SK-N-SH treated with all-trans-retinoic acid at 6 μM for 48 hours (cell line): ENCODE data around the gene FGF22.

ENCODE experiments used
- ATAC-seq: fragments of 200-7000 bp; cut with Tn5 transposase; 3 replicates; pipeline ENCODE4 v1.9.1; 2020; ENCODE audit warnings: mild to moderate bottlenecking, moderate library complexity
- ARNTL ChIP-seq: fragments of 450-650 bp; formaldehyde crosslinking; IDR thresholded peaks from 2 replicates; pipeline ENCODE4 v1.5.0; 2020; ENCODE audit warnings: low read depth, mild to moderate bottlenecking, moderate library complexity, borderline replicate concordance
- CREB5 ChIP-seq: fragments of 250-450 bp; sonication (Bioruptor Pico); IDR thresholded peaks from 2 replicates; pipeline ENCODE4 v1.5.1; 2020; ENCODE audit warnings: low read depth, mild to moderate bottlenecking, moderate library complexity
- CSDC2 ChIP-seq: fragments of 250-450 bp; sonication (Bioruptor Pico); IDR thresholded peaks from 2 replicates; pipeline ENCODE4 v1.5.0; 2020; ENCODE audit warnings: mild to moderate bottlenecking, moderate library complexity
- ESRRG ChIP-seq: fragments of 250-450 bp; sonication (Bioruptor Pico); IDR thresholded peaks from 2 replicates; pipeline ENCODE4 v1.6.1; 2021; ENCODE audit warnings: mild to moderate bottlenecking
- GLIS3 ChIP-seq: fragments of 250-450 bp; sonication (Bioruptor Pico); IDR thresholded peaks from 2 replicates; pipeline ENCODE4 v1.5.0; 2020; ENCODE audit warnings: mild to moderate bottlenecking, moderate library complexity
- ISL1 ChIP-seq: fragments of 250-450 bp; sonication (Bioruptor Pico); IDR thresholded peaks from 2 replicates; pipeline ENCODE4 v2.1.2; 2022; ENCODE audit warnings: mild to moderate bottlenecking, moderate library complexity
- OSR1 ChIP-seq: fragments of 250-450 bp; sonication (Bioruptor Pico); IDR thresholded peaks from 2 replicates; pipeline ENCODE4 v1.8.0; 2022; ENCODE audit warnings: moderate library complexity, mild to moderate bottlenecking, inconsistent platforms
- PATZ1 ChIP-seq: fragments of 250-450 bp; sonication (Bioruptor Pico); IDR thresholded peaks from 2 replicates; pipeline ENCODE4 v1.8.0; 2020; ENCODE audit warnings: mild to moderate bottlenecking, moderate library complexity, borderline replicate concordance
- PPARA ChIP-seq: fragments of 250-450 bp; sonication (Bioruptor Pico); IDR thresholded peaks from 2 replicates; pipeline ENCODE4 v1.5.0; 2020; ENCODE audit warnings: mild to moderate bottlenecking, borderline replicate concordance
- RARB ChIP-seq: fragments of 250-450 bp; sonication (Bioruptor Pico); IDR thresholded peaks from 2 replicates; pipeline ENCODE4 v1.8.0; 2021; ENCODE audit warnings: mild to moderate bottlenecking, moderate library complexity
- SNAI2 ChIP-seq: fragments of 250-450 bp; sonication (Bioruptor Pico); IDR thresholded peaks from 2 replicates; pipeline ENCODE4 v1.5.0; 2020; ENCODE audit warnings: mild to moderate bottlenecking, moderate library complexity
- TCF4 ChIP-seq: fragments of 250-450 bp; sonication (Bioruptor Pico); IDR thresholded peaks from 2 replicates; pipeline ENCODE4 v1.8.0; 2021; ENCODE audit warnings: mild to moderate bottlenecking, moderate library complexity, borderline replicate concordance
- TSHZ2 ChIP-seq: fragments of 250-450 bp; sonication (Bioruptor Pico); IDR thresholded peaks from 2 replicates; pipeline ENCODE4 v1.5.0; 2020; ENCODE audit warnings: mild to moderate bottlenecking, moderate library complexity
- ZC3H10 ChIP-seq: fragments of 250-450 bp; sonication (Bioruptor Pico); IDR thresholded peaks from 2 replicates; pipeline ENCODE4 v1.5.1; 2021; ENCODE audit warnings: mild to moderate bottlenecking, moderate library complexity
- ZFP3 ChIP-seq: fragments of 250-450 bp; sonication (Bioruptor Pico); IDR thresholded peaks from 2 replicates; pipeline ENCODE4 v1.5.0; 2020; ENCODE audit warnings: mild to moderate bottlenecking, moderate library complexity
- ZFP30 ChIP-seq: fragments of 450-650 bp; formaldehyde crosslinking; IDR thresholded peaks from 2 replicates; pipeline ENCODE4 v1.5.0; 2022; ENCODE audit warnings: mild to moderate bottlenecking, moderate library complexity
- ZNF565 ChIP-seq: fragments of 450-650 bp; formaldehyde crosslinking; conservative IDR thresholded peaks from 2 replicates; pipeline ENCODE4 v1.5.0; 2020; ENCODE audit warnings: low read depth, mild to moderate bottlenecking, moderate library complexity
- ZNF8 ChIP-seq: fragments of 450-650 bp; formaldehyde crosslinking; IDR thresholded peaks from 2 replicates; pipeline ENCODE4 v1.5.0; 2020; ENCODE audit warnings: mild to moderate bottlenecking, moderate library complexity
- TF ChIP-seq, protein P1 (sequence below): fragments of 250-450 bp; sonication (Bioruptor Pico); IDR thresholded peaks from 2 replicates; pipeline ENCODE4 v1.5.1; 2021; ENCODE audit warnings: mild to moderate bottlenecking, moderate library complexity
- TF ChIP-seq, protein P2 (sequence below): fragments of 250-450 bp; sonication (Bioruptor Pico); IDR thresholded peaks from 2 replicates; pipeline ENCODE4 v1.8.0; 2021; ENCODE audit warnings: low read depth, mild to moderate bottlenecking, moderate library complexity, borderline replicate concordance

The FGF22 gene

DNA sequence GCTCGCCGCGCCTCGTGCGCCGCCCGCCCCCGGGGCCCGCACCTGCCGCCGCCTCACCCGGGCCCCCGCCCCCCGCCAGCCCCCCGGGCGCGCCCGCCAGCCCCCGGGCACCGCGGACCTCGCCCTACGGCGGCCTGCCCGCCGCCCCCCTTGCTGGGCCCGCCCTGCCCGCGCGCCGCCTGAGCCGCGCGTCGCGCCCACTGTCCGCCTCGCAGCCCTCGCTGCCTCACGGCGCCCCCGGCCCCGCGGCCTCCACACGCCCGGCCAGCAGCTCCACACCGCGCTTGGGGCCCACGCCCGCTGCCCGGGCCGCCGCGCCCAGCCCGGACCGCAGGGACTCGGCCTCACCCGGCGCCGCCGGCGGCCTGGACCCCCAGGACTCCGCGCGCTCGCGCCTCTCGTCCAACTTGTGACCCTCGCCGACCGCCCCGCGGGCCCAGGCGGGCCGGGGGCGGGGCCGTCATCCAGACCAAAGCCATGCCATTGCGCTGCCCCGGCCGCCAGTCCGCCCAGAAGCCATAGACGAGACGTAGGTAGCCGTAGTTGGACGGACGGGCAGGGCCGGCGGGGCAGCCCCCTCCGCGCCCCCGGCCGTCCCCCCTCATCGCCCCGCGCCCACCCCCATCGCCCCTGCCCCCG, 23.5 kb upstream of the FGF22 start:
- no peak for TF ChIP-seq PATZ1 (CRISPR knock-in tag)
- no peak for TF ChIP-seq CSDC2
- TF ChIP-seq ESRRG (CRISPR knock-in tag): no peak
- TF ChIP-seq, protein P1, sequence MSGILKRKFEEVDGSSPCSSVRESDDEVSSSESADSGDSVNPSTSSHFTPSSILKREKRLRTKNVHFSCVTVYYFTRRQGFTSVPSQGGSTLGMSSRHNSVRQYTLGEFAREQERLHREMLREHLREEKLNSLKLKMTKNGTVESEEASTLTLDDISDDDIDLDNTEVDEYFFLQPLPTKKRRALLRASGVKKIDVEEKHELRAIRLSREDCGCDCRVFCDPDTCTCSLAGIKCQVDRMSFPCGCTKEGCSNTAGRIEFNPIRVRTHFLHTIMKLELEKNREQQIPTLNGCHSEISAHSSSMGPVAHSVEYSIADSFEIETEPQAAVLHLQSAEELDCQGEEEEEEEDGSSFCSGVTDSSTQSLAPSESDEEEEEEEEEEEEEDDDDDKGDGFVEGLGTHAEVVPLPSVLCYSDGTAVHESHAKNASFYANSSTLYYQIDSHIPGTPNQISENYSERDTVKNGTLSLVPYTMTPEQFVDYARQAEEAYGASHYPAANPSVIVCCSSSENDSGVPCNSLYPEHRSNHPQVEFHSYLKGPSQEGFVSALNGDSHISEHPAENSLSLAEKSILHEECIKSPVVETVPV (CRISPR knock-in tag): no peak
- TF ChIP-seq ZC3H10 (CRISPR knock-in tag): no peak
- no peak for ATAC-seq

DNA sequence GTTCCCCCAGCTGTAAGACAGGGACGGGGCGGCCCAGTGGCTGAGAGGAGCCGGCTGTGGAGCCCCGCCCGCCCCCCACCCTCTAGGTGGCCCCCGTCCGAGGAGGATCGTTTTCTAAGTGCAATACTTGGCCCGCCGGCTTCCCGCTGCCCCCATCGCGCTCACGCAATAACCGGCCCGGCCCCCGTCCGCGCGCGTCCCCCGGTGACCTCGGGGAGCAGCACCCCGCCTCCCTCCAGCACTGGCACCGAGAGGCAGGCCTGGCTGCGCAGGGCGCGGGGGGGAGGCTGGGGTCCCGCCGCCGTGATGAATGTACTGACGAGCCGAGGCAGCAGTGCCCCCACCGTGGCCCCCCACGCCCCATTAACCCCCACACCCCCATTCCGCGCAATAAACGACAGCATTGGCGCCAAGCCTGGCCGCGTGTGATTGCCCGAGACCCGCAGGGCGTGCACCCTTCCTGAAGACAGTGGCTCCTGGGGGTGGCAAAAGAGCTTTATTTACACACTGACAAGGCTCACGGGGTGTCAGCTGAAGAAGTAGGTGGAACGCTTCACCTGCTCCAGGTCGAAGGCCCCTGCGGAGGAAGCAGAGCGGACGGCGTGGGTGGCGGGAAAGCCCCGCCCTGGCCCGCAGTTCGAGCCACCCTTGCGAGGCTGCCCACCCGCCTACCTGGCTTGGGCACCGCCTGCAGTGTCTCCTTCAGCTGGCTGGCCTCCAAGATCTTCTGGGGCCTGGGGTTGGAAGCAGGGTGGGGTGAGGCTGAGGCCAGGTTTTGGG, 22.7 kb upstream of the FGF22 start:
- TF ChIP-seq TSHZ2 (CRISPR knock-in tag): no peak
- TF ChIP-seq PPARA (CRISPR knock-in tag): no peak
- no peak for TF ChIP-seq GLIS3 (CRISPR knock-in tag)
- no peak for TF ChIP-seq ZFP30 (CRISPR knock-in tag)
- no peak for TF ChIP-seq ESRRG (CRISPR knock-in tag)
- no peak for TF ChIP-seq ZC3H10 (CRISPR knock-in tag)
- no peak for TF ChIP-seq TCF4 (CRISPR knock-in tag)
- TF ChIP-seq ZNF8 (CRISPR knock-in tag): no peak
- ATAC-seq: no peak

DNA sequence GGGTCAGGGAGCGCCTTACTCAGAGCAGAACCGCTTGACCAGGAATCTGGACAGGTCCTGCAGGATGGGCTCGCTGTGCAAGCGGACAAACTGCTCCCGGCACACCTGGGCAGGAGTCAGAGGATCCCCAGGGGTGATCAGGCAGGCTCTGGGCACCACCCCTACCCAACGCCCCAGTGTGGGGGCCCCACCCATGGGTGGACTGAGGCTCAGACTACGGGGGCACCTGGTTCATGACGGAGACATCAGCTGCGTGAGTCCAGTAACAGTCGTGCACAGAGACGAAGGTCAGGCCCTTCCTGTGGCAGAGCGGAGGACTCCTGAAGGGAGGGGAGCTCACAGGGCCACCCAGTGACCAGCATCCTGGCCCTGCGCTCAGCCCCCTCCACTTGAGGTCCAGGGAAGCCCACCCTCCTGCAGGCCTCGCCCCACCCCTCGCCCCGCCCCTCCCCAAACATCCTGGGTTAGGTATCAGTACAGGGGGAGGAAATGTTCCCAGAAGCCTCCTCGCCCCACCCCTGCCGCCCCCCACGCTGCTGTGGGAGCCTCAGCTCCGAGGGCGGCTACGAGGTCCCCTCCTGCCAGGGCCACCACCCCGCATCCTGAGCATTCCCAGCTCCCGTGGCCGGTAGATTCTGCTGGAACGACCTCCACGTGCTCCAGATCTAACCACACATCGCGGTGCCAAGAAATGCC, 22.0 kb upstream of the FGF22 start:
- ATAC-seq: no peak
- TF ChIP-seq, protein P2, sequence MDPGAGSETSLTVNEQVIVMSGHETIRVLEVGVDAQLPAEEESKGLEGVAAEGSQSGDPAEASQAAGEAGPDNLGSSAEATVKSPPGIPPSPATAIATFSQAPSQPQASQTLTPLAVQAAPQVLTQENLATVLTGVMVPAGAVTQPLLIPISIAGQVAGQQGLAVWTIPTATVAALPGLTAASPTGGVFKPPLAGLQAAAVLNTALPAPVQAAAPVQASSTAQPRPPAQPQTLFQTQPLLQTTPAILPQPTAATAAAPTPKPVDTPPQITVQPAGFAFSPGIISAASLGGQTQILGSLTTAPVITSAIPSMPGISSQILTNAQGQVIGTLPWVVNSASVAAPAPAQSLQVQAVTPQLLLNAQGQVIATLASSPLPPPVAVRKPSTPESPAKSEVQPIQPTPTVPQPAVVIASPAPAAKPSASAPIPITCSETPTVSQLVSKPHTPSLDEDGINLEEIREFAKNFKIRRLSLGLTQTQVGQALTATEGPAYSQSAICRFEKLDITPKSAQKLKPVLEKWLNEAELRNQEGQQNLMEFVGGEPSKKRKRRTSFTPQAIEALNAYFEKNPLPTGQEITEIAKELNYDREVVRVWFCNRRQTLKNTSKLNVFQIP: no peak
- no peak for TF ChIP-seq ISL1 (CRISPR knock-in tag)
- TF ChIP-seq SNAI2 (CRISPR knock-in tag): no peak
- TF ChIP-seq CSDC2: no peak
- no peak for TF ChIP-seq TCF4 (CRISPR knock-in tag)
- no peak for TF ChIP-seq ZFP3
- TF ChIP-seq GLIS3 (CRISPR knock-in tag): no peak
- TF ChIP-seq, protein P1 (CRISPR knock-in tag): no peak
- no peak for TF ChIP-seq ZNF565 (CRISPR knock-in tag)
- TF ChIP-seq ARNTL (CRISPR knock-in tag): no peak
- no peak for TF ChIP-seq CREB5 (CRISPR knock-in tag)
- no peak for TF ChIP-seq RARB (CRISPR knock-in tag)
- TF ChIP-seq ZNF8 (CRISPR knock-in tag): no peak
- no peak for TF ChIP-seq TSHZ2 (CRISPR knock-in tag)
- TF ChIP-seq OSR1: no peak
